OCI-LY3 (cell line): ENCODE data around the gene SEMA3G.

Experiments used
- H2AFZ ChIP-seq: fragments of 200-600, 300-600 bp; shearing (Covaris generic); 2 replicates; pipeline ENCODE4 v1.6.0; 2014; ENCODE audit warnings: antibody characterized with exemption, low read depth, low read length
- H3K27ac ChIP-seq: fragments of 200-600, 300-600 bp; sonication (generic); 2 replicates; pipeline ENCODE4 v1.5.1; 2014; ENCODE audit warnings: mild to moderate bottlenecking, low read length, moderate library complexity, mixed read lengths
- H3K27me3 ChIP-seq: fragments of 200-600, 300-600 bp; sonication (generic); 2 replicates; pipeline ENCODE4 v1.6.1; 2014; ENCODE audit warnings: low read depth, low read length, mixed read lengths
- H3K36me3 ChIP-seq: fragments of 200-600, 300-600 bp; sonication (generic); replicated peaks from 2 replicates; pipeline ENCODE3; 2014; ENCODE audit warnings: low read depth, low read length, mixed read lengths
- H3K4me1 ChIP-seq: fragments of 300-600, 200-600 bp; sonication (generic); 2 replicates; pipeline ENCODE4 v1.6.1; 2014; ENCODE audit warnings: low read length, mixed read lengths
- H3K4me2 ChIP-seq: fragments of 200-600, 300-600 bp; sonication (generic); 2 replicates; pipeline ENCODE4 v1.6.1; 2014; ENCODE audit warnings: low read length, mixed read lengths
- H3K4me3 ChIP-seq: fragments of 300-600, 200-600 bp; sonication (generic); 2 replicates; pipeline ENCODE4 v1.5.1; 2014; ENCODE audit warnings: antibody characterized with exemption, mild to moderate bottlenecking, low read length, moderate library complexity
- H3K79me2 ChIP-seq: fragments of 300-600, 200-600 bp; shearing (Covaris generic); 2 replicates; pipeline ENCODE4 v1.6.1; 2014; ENCODE audit warnings: mild to moderate bottlenecking, low read length, mixed read lengths
- H3K9ac ChIP-seq: fragments of 300-600, 200-600 bp; shearing (Covaris generic); 2 replicates; pipeline ENCODE4 v1.6.0; 2014; ENCODE audit warnings: mild to moderate bottlenecking, low read length, moderate library complexity
- H3K9me3 ChIP-seq: fragments of 200-600, 300-600 bp; shearing (Covaris generic); 2 replicates; pipeline ENCODE4 v1.6.1; 2014; ENCODE audit warnings: low read length, mixed read lengths; ENCODE audit not compliant: insufficient read depth
- H4K20me1 ChIP-seq: fragments of 200-600, 300-600 bp; sonication (generic); 2 replicates; pipeline ENCODE4 v1.6.1; 2016; ENCODE audit warnings: low read length, mixed read lengths; ENCODE audit not compliant: insufficient read depth
- EZH2phosphoT487 ChIP-seq: fragments of 200-600 bp; shearing (Covaris generic); IDR thresholded peaks from 2 replicates; pipeline ENCODE4 v1.6.1; 2018; ENCODE audit warnings: antibody characterized with exemption, mixed run types, low read depth
- TF ChIP-seq, protein P1 (sequence below): fragments of 200-600, 300-600 bp; sonication (generic); IDR thresholded peaks from 2 replicates; pipeline ENCODE4 v1.5.1; 2014; ENCODE audit warnings: antibody characterized with exemption, low read length, low read depth

SEMA3G gene

DNA sequence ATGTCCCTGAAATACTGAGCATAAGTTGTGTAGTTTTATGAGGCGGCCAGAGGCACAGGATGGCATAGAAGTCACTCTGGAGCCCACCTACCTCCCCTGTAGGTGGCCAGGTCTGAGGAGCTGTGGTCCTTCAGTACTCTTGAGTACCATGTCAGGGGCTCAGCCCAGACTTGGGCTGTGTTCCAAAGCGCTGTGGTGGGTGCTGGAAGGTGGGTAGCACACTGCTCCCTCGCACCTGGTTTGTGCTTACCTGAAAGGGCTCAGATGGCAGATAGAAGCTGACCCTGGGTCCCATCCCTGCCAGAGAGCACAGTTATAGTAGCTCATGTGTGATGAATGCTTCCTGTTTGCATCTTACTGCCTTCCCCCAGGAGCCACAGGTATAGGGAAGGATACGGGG lies 26.0 kb upstream of the SEMA3G start:
- Histone ChIP-seq H3K36me3 (peaks cover 34% of the 10 kb centered on the region), H3K9ac (no peak overlapping the region), H3K27me3 (no peaks in the 10 kb centered on the region), H3K4me1 (no peaks in the 10 kb centered on the region), H3K4me2 (no peak overlapping the region), H3K79me2 (no peaks in the 10 kb centered on the region), H2AFZ (no peak overlapping the region), H3K27ac (no peak overlapping the region), H3K4me3 (no peak overlapping the region), H4K20me1 (no peaks in the 10 kb centered on the region), H3K9me3 (no peaks in the 10 kb centered on the region)
- no peak for TF ChIP-seq EZH2phosphoT487
- TF ChIP-seq, protein P1, sequence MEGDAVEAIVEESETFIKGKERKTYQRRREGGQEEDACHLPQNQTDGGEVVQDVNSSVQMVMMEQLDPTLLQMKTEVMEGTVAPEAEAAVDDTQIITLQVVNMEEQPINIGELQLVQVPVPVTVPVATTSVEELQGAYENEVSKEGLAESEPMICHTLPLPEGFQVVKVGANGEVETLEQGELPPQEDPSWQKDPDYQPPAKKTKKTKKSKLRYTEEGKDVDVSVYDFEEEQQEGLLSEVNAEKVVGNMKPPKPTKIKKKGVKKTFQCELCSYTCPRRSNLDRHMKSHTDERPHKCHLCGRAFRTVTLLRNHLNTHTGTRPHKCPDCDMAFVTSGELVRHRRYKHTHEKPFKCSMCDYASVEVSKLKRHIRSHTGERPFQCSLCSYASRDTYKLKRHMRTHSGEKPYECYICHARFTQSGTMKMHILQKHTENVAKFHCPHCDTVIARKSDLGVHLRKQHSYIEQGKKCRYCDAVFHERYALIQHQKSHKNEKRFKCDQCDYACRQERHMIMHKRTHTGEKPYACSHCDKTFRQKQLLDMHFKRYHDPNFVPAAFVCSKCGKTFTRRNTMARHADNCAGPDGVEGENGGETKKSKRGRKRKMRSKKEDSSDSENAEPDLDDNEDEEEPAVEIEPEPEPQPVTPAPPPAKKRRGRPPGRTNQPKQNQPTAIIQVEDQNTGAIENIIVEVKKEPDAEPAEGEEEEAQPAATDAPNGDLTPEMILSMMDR, result no peak

DNA sequence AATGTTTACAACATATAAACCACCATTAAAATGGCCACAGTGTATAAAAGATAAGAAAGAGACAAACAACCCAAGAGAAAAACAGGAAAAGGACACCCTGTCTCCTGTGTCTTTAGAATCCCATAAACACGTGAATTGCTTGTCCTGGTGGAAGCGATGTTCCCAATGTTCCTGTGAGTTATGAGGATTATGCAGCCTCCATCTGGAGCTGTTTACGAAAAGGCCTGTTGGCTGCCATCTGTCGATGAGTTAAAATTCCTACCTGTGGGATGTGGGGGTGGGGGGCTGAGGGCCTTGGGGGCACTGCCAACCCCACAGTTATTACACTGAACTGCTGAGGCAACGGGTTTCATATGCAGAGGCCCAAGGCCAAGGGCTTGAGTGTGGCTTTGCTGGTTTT lies 24.1 kb upstream of the SEMA3G start:
- Histone ChIP-seq H3K27ac (no peak overlapping the region), H3K4me1 (no peaks in the 10 kb centered on the region), H3K36me3 (peaks cover 36% of the 10 kb centered on the region)

GRCh38 chr3:52468336-52468735 lies 23.4 kb upstream of the SEMA3G start:
- Histone ChIP-seq H2AFZ (no peak overlapping the region), H3K9me3 (no peaks in the 10 kb centered on the region), H3K9ac (no peak overlapping the region), H3K36me3 (peaks cover 31% of the 10 kb centered on the region), H4K20me1 (0 out of 2 replicates have a peak, but pooled peaks cover 4% of the 10 kb centered on the region), H3K4me3 (no peak overlapping the region), H3K4me2 (no peak overlapping the region), H3K27me3 (no peaks in the 10 kb centered on the region), H3K27ac (no peak overlapping the region), H3K79me2 (no peaks in the 10 kb centered on the region; the same call in 1 of the 2 replicates), H3K4me1 (no peaks in the 10 kb centered on the region)
- TF ChIP-seq, protein P1, result no peak
- no peak for TF ChIP-seq EZH2phosphoT487

More for the DNA sequence above, 24.1 kb upstream of the SEMA3G start:
- no peaks in the 10 kb centered on the region for H3K9me3 ChIP-seq
- no peak overlapping the region for H3K9ac ChIP-seq
- no peak overlapping the region for H3K4me3 ChIP-seq
- H4K20me1 ChIP-seq, result 0 out of 2 replicates have a peak, but pooled peaks cover 4% of the 10 kb centered on the region
- H2AFZ ChIP-seq, result no peak overlapping the region
- no peak overlapping the region for H3K4me2 ChIP-seq
- TF ChIP-seq EZH2phosphoT487, result no peak
- TF ChIP-seq, protein P1, result no peak
- H3K79me2 ChIP-seq, result no peaks in the 10 kb centered on the region
- no peaks in the 10 kb centered on the region for H3K27me3 ChIP-seq

GRCh38 chr3:52463416-52463815 lies 18.5 kb upstream of the SEMA3G start:
- H3K27me3 ChIP-seq, result no peaks in the 10 kb centered on the region
- no peak overlapping the region for H3K4me2 ChIP-seq
- no peak overlapping the region for H3K27ac ChIP-seq
- H3K9me3 ChIP-seq, result no peaks in the 10 kb centered on the region
- TF ChIP-seq EZH2phosphoT487, result no peak
- TF ChIP-seq, protein P1, result no peak
- H2AFZ ChIP-seq, result no peak overlapping the region
- H3K79me2 ChIP-seq, result no peaks in the 10 kb centered on the region; the same call in 1 of the 2 replicates
- 0 out of 2 replicates have a peak, but pooled peaks cover 4% of the 10 kb centered on the region for H4K20me1 ChIP-seq
- peaks cover 33% of the 10 kb centered on the region for H3K36me3 ChIP-seq
- H3K9ac ChIP-seq, result no peak overlapping the region
- no peak overlapping the region for H3K4me3 ChIP-seq
- no peaks in the 10 kb centered on the region for H3K4me1 ChIP-seq
